A172 (cell line): ENCODE measurements around the gene RBM41. TPM values are rescaled to one million over a fixed set of nuclear protein-coding genes. Genes with fewer than 3 reads are reported as not detected.
"Not testable (repeated sequence)": the region's sequence is repeated elsewhere in the genome, so short reads cannot be mapped to it uniquely, and the experiment has no call there.

Experiments used
- DNase-seq: peaks from one replicate; pipeline ENCODE4 v3.0.0-alpha.2; 2015; ENCODE audit warnings: low spot score
- total RNA-seq: library from RNA; depleted of rRNA; stranded (reverse); fragments of >200 nt; shearing (Covaris generic); gene quantifications from 2 replicates; pipeline ENCODE4 v1.2.3, GENCODE V29; 2014; rRNA removed

The RBM41 gene
- 4.8 and 11.4 TPM in 2 replicates for total RNA-seq

DNA sequence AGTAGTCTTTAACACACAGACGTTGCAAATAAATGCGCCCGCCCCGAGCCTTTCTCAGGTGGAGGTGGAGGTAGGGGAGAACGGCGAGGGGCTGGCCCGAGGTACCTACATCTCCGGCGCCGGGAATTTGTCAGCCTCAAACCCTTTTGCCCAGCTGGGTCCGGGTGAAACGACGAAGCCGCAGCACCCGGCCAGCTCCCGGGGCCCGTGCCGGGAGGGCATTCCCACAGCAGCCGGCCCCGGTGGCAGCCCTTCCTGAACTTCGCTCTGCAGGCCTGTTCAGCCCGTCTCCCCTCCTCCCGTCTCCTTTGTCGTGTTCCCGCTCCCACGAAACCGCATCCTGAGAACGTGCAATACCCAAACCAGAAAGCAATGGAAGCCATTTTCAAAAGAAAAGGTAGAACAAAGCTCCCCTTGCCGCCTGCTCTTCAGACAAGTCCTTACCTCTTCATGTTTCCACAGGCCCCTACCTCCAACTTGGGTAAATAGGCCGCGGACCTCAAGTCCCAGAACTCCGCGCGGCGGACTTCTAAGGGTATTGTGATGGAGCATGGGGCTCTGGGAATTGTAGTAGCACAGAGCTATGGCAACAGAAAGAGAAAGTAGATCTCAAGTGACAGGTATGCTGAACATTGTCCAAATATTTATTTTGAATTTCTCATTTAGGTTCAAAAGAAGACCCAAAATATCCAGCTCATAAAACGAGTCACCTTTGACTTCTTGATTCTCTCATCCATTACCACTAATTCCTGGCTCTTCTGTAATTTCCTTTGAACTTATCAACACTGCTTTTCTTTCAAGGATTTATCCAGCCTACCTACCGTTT, at the start of gene RBM41:
TSS of gene RBM41 (minus strand) at position 501 of the 826 bp plus-strand sequence. CDS start at position 452, 49 bp downstream.
- peak; percentile 29 for DNase-seq

- DNase-seq, result no peak
These were observed 49.6 kb upstream of the RBM41 start for GRCh38 chrX:107168257-107168656.

- no peak for DNase-seq
These were observed 48.7 kb upstream of the RBM41 start for GRCh38 chrX:107167163-107167921.

- not testable (repeated sequence) for DNase-seq
These were observed 39.0 kb upstream of the RBM41 start for GRCh38 chrX:107157618-107158017.

- DNase-seq, result not testable (repeated sequence)
These were observed 37.2 kb upstream of the RBM41 start for GRCh38 chrX:107155621-107156430.

GRCh38 chrX:107154787-107155620, 36.4 kb upstream of the RBM41 start:
- DNase-seq, result no peak

GRCh38 chrX:107153005-107153404, 34.4 kb upstream of the RBM41 start:
- DNase-seq, result no peak

- DNase-seq, result no peak
These were observed 28.0 kb upstream of the RBM41 start for GRCh38 chrX:107146670-107147069.

- no peak for DNase-seq
These were observed 17.3 kb upstream of the RBM41 start for GRCh38 chrX:107135965-107136307.

DNA sequence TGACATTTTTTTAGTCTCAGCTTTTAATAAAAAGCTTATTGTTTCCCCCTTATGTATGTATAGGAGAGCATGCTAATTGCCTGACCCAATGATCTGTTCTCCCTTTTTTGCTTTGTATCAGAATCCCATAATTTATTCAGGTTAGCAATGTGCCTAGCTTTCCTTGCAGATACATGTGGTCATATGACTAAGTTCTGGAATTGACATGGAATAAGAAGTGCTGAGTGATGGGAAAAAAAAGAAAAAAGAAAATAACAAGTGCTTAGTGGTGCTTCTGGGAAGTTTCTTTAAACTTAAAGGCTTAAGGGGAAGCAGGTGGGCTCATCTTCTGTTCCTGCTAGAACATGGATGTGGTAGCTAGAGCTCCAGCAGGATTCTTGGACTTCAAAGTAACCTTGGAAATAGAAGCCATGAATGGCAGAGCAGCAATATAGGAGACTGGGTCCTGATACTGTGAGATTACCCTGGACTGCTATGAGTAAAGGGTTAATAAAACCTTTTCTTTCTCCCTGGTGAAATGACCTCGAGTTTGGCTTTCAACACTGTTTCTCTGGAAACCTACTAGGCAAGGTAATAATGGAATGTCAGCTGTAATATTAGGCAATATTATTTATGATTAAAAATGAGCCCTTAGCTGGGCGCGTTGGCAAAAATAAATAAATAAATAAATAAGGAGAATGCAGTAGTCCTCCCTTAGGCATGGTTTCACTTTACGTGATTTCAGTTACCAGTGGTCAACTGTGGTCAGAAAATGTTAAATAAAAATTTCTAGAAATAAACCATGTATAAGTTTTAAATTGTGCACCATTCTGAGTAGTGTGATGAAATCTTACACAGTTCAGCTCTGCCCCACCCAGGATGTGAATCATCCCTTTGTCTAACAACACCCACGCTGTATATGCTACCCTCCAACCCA, 16.7 kb upstream of the RBM41 start:
- DNase-seq, result peak; percentile 31

DNA sequence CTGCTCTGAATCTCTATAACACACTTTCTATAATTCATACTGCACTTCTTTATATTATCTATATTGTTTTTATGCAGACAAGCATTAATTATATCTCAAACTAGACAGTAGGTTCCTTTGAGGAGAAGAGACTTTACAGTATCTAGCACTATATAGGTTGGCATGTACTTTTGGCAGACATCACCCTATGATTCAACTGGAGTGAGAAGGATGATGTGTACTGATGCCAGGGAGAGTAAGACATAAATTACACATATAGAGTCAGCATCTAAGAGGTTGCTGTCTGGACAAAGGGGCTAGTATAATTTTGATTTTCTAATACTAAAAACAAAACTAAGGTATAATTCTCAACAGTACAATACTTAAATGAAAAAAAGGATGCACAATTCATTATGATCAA, 5.1 kb upstream of the RBM41 start:
- no peak for DNase-seq

- no peak for DNase-seq
These were observed 661 bp upstream of the RBM41 start for GRCh38 chrX:107119283-107119682.

GRCh38 chrX:107117993-107118321, 665 bp downstream of the RBM41 start:
- no peak for DNase-seq

DNA sequence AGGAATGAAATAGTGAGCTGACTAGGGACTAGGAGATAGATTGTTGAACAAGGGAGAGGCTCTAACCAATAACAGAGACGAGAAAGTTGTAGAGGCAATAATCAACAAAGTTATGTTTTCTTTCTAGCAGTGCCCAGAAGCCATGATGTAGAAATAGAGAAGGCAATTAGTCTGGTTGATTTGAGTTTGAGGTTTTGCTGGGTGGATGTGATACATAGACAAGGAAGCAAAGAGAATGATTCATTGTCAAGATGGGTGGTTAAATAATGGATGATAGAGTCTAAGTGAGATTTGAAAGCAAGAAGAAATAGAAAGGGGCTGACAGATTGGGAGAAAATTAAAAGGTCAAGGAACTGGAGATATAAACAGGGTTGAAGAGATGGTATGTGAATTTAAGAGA, 11.2 kb downstream of the RBM41 start:
- no peak for DNase-seq

GRCh38 chrX:107102980-107103379, 15.6 kb downstream of the RBM41 start:
- DNase-seq, result no peak

- DNase-seq, result no peak
These were observed 42.5 kb downstream of the RBM41 start for GRCh38 chrX:107076158-107076557.

- not testable (repeated sequence) for DNase-seq
These were observed 60.9 kb downstream of the RBM41 start for GRCh38 chrX:107057731-107058130.

- DNase-seq, result no peak
These were observed 63.6 kb downstream of the RBM41 start for GRCh38 chrX:107054978-107055377.

GRCh38 chrX:107050195-107050709, 68.4 kb downstream of the RBM41 start:
- no peak for DNase-seq

DNA sequence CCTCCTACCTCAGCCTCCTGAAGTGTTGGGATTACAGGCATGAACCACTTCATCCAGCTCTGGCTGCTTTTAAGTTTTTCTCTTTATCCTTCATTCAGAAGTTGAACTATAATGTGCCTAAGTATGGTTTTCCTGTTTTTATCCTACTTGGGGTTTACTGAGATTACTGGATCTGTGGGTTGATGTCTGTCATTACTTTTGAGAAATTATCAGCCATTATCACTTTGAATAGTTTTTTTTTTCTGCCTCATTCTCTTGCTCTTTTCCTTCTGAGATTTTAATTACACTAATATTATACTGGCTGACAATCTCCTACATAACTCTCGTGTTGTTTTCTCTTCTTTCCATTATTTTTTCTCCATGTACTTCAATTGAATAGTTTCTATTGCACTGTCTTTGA, 71.0 kb downstream of the RBM41 start:
- DNase-seq, result no peak
